ENCODE measurements around the gene NKX3-2. TPM values are rescaled to one million over a fixed set of nuclear protein-coding genes. Genes with fewer than 3 reads are reported as not detected.

NKX3-2 gene
- under 0.01 TPM in 1 of 2 replicates, not detected in the other for total RNA-seq

GRCh38 chr4:13543839-13544605, at the start of gene NKX3-2:
Gene NKX3-2, minus strand, starts transcription at chr4:13544508. Its CDS starts 94 bp downstream, at chr4:13544414.

Other genes with a start within 250 kb of the NKX3-2 start
- 9.6 and 13.7 TPM in 2 replicates for gene RAB28, start 60.2 kb downstream of the NKX3-2 start, total RNA-seq
- 21.7 and 28.9 TPM in 2 replicates for gene BOD1L1, start 83.2 kb upstream of the NKX3-2 start, total RNA-seq